GM12865 (cell line): ENCODE measurements around the gene TENM4.

Experiments
- DNase-seq: peaks from one replicate; pipeline ENCODE4 v3.0.0; 2010; ENCODE audit warnings: low read depth
- H3K4me3 ChIP-seq: 2 replicates; pipeline ENCODE4 v1.5.1; 2011; ENCODE audit warnings: mild to moderate bottlenecking, low read depth, low read length, control low read depth
- CTCF ChIP-seq: IDR thresholded peaks from 2 replicates; pipeline ENCODE4 v1.5.1; 2011; ENCODE audit warnings: low read length, control low read depth, low read depth, inconsistent platforms; ENCODE audit not compliant: insufficient read depth; ENCODE audit errors: missing control alignments

The TENM4 gene

GRCh38 chr11:78991681-78992080 lies 449.1 kb downstream of the TENM4 start:
- no peak for TF ChIP-seq CTCF
- H3K4me3 ChIP-seq, result no peak overlapping the region
- no peak for DNase-seq

- TF ChIP-seq CTCF, result no peak
- no peak for DNase-seq
These were observed 450.6 kb downstream of the TENM4 start for GRCh38 chr11:78990261-78990660.

GRCh38 chr11:78987748-78988147 lies 453.1 kb downstream of the TENM4 start:
- H3K4me3 ChIP-seq, result no peak overlapping the region
- TF ChIP-seq CTCF, result no peak
- no peak for DNase-seq

More at GRCh38 chr11:78990261-78990660, 450.6 kb downstream of the TENM4 start:
- no peak overlapping the region for H3K4me3 ChIP-seq

GRCh38 chr11:78986305-78986704 lies 454.5 kb downstream of the TENM4 start:
- TF ChIP-seq CTCF, result no peak
- no peak overlapping the region for H3K4me3 ChIP-seq
- DNase-seq, result no peak

GRCh38 chr11:78985663-78986062 lies 455.2 kb downstream of the TENM4 start:
- no peak overlapping the region for H3K4me3 ChIP-seq
- DNase-seq, result no peak
- TF ChIP-seq CTCF, result no peak

- no peak overlapping the region for H3K4me3 ChIP-seq
- no peak for DNase-seq
- TF ChIP-seq CTCF, result no peak
These were observed 458.4 kb downstream of the TENM4 start for GRCh38 chr11:78982473-78982872.

- TF ChIP-seq CTCF, result no peak
- no peak overlapping the region for H3K4me3 ChIP-seq
- no peak for DNase-seq
These were observed 459.7 kb downstream of the TENM4 start for GRCh38 chr11:78981153-78981552.
